KMS-11 (cell line): Measurements from ENCODE around the gene CACNA2D3.

ENCODE experiments used
- H2AFZ ChIP-seq: fragments of 200-600 bp; sonication (generic); 2 replicates; pipeline ENCODE4 v1.6.1; 2016; ENCODE audit warnings: antibody characterized with exemption, mixed run types, low read depth
- H3K27ac ChIP-seq: fragments of 200-600 bp; sonication (generic); 2 replicates; pipeline ENCODE4 v1.6.1; 2016; ENCODE audit warnings: mild to moderate bottlenecking, mixed run types
- H3K27me3 ChIP-seq: fragments of 200-600 bp; sonication (generic); 2 replicates; pipeline ENCODE4 v1.6.1; 2017; ENCODE audit warnings: mild to moderate bottlenecking, low read depth, mixed run types, moderate library complexity; ENCODE audit not compliant: insufficient read depth
- H3K36me3 ChIP-seq: fragments of 200-600 bp; sonication (generic); 2 replicates; pipeline ENCODE4 v1.6.1; 2017; ENCODE audit warnings: mild to moderate bottlenecking, mixed run types; ENCODE audit not compliant: insufficient read depth
- H3K4me1 ChIP-seq: fragments of 200-600 bp; sonication (generic); 2 replicates; pipeline ENCODE4 v1.6.1; 2016; ENCODE audit warnings: mild to moderate bottlenecking, low read depth, mixed run types; ENCODE audit not compliant: poor library complexity, severe bottlenecking
- H3K4me2 ChIP-seq: fragments of 200-600 bp; sonication (generic); 2 replicates; pipeline ENCODE4 v1.7.0; 2016; ENCODE audit warnings: mild to moderate bottlenecking, mixed run types
- H3K4me3 ChIP-seq: fragments of 200-600 bp; sonication (generic); IDR thresholded peaks from 2 replicates; pipeline ENCODE4 v1.6.1; 2017; ENCODE audit warnings: low read depth, low read length, mixed read lengths; ENCODE audit not compliant: insufficient read depth
- H3K79me2 ChIP-seq: fragments of 200-600 bp; sonication (generic); 2 replicates; pipeline ENCODE4 v1.6.1; 2016; ENCODE audit warnings: low read depth, mixed run types; ENCODE audit not compliant: insufficient read depth
- H3K9ac ChIP-seq: fragments of 200-600 bp; sonication (generic); 2 replicates; pipeline ENCODE4 v1.6.1; 2016; ENCODE audit warnings: mild to moderate bottlenecking, mixed run types
- H4K20me1 ChIP-seq: fragments of 200-600 bp; sonication (generic); 2 replicates; pipeline ENCODE4 v1.6.1; 2016; ENCODE audit warnings: mild to moderate bottlenecking, mixed run types; ENCODE audit not compliant: insufficient read depth
- CTCF ChIP-seq: fragments of 200-600 bp; sonication (generic); conservative IDR thresholded peaks from 2 replicates; pipeline ENCODE4 v1.6.1; 2017; ENCODE audit warnings: low read depth, mild to moderate bottlenecking, antibody characterized with exemption, low read length, moderate library complexity, mixed read lengths

Gene CACNA2D3

GRCh38 chr3:55012091-55012490 lies 889.7 kb downstream of the CACNA2D3 start:
- no peaks in the 10 kb centered on the region for H3K4me1 ChIP-seq
- H3K4me3 ChIP-seq: no peak overlapping the region
- no peaks in the 10 kb centered on the region for H3K27me3 ChIP-seq
- no peaks in the 10 kb centered on the region for H3K79me2 ChIP-seq
- no peaks in the 10 kb centered on the region for H3K36me3 ChIP-seq
- H3K4me2 ChIP-seq: no peak overlapping the region
- no peak overlapping the region for H2AFZ ChIP-seq
- no peak overlapping the region for H3K9ac ChIP-seq
- H4K20me1 ChIP-seq: no peaks in the 10 kb centered on the region
- TF ChIP-seq CTCF: no peak
- no peak overlapping the region for H3K27ac ChIP-seq

- H3K36me3 ChIP-seq: no peaks in the 10 kb centered on the region
- H3K79me2 ChIP-seq: no peaks in the 10 kb centered on the region
- no peaks in the 10 kb centered on the region for H3K27me3 ChIP-seq
- no peaks in the 10 kb centered on the region for H3K4me1 ChIP-seq
- no peak overlapping the region for H3K4me2 ChIP-seq
- TF ChIP-seq CTCF: no peak
- H3K9ac ChIP-seq: no peak overlapping the region
- no peak overlapping the region for H3K27ac ChIP-seq
- H2AFZ ChIP-seq: no peak overlapping the region
- no peaks in the 10 kb centered on the region for H4K20me1 ChIP-seq
- H3K4me3 ChIP-seq: no peak overlapping the region
These were observed 891.0 kb downstream of the CACNA2D3 start for GRCh38 chr3:55013145-55013925.

GRCh38 chr3:55014081-55014480 lies 891.7 kb downstream of the CACNA2D3 start:
- Histone ChIP-seq H2AFZ (no peak overlapping the region), H4K20me1 (no peaks in the 10 kb centered on the region), H3K79me2 (no peaks in the 10 kb centered on the region), H3K27ac (no peak overlapping the region), H3K4me3 (no peak overlapping the region), H3K4me2 (no peak overlapping the region), H3K36me3 (no peaks in the 10 kb centered on the region), H3K9ac (no peak overlapping the region), H3K4me1 (no peaks in the 10 kb centered on the region), H3K27me3 (no peaks in the 10 kb centered on the region)
- TF ChIP-seq CTCF: no peak

- Histone ChIP-seq H3K36me3 (no peaks in the 10 kb centered on the region), H3K4me2 (no peak overlapping the region), H3K9ac (no peak overlapping the region), H3K4me3 (no peak overlapping the region), H3K4me1 (no peaks in the 10 kb centered on the region), H3K27me3 (no peaks in the 10 kb centered on the region), H3K27ac (no peak overlapping the region), H4K20me1 (no peaks in the 10 kb centered on the region), H2AFZ (no peak overlapping the region), H3K79me2 (no peaks in the 10 kb centered on the region)
- TF ChIP-seq CTCF: no peak
These were observed 892.6 kb downstream of the CACNA2D3 start for GRCh38 chr3:55014906-55015305.
